Measurements from ENCODE around the gene OLFM3. TPM values are rescaled to one million over a fixed set of nuclear protein-coding genes. Genes with fewer than 3 reads are reported as not detected.

Gene OLFM3
- total and polyA plus RNA-seq, 8 donors = 0.16 to 0.20 TPM; not detected in 6

- Histone ChIP-seq H3K36me3 (no peaks in the 10 kb centered on the region), H3K4me3 (no peak overlapping the region), H3K4me1 (no peaks in the 10 kb centered on the region), H3K27ac (no peak overlapping the region), H3K27me3 (peaks cover 0 to 6% (median 2%) of the 10 kb centered on the region in 4 donors), H3K9me3 (no peaks in the 10 kb centered on the region)
- ATAC-seq (no peak), FAIRE-seq (no peak), DNase-seq (no peak)
- no peak for TF ChIP-seq CTCF (IDR thresholded peaks at IDR 0.05)
- 52 to 64% methylated on average over 1 of the region's 1 CpG for WGBS, 2 donors
- intact Hi-C loops (cut with DNase I) = no loop called here
These were observed 147.4 kb downstream of the OLFM3 start for GRCh38 chr1:101849356-101849755.

- no peak for DNase-seq
- no peak for FAIRE-seq
- peaks cover 0 to 9% (median 2%) of the 10 kb centered on the region in 4 donors for H3K27me3 ChIP-seq
- H3K4me1 ChIP-seq = no peaks in the 10 kb centered on the region
- H3K4me3 ChIP-seq = no peak overlapping the region
- WGBS, 2 donors = 25 to 28% methylated on average over 3 of the region's 3 CpGs
- H3K27ac ChIP-seq = no peak overlapping the region
- intact Hi-C loops (cut with DNase I) = no loop called here
- no peak for TF ChIP-seq CTCF (IDR thresholded peaks at IDR 0.05)
- H3K9me3 ChIP-seq = no peaks in the 10 kb centered on the region
- no peak for ATAC-seq
- no peaks in the 10 kb centered on the region for H3K36me3 ChIP-seq
These were observed 149.1 kb downstream of the OLFM3 start for GRCh38 chr1:101847626-101848025.

- H3K4me3 ChIP-seq = no peak overlapping the region
- no peaks in the 10 kb centered on the region for H3K9me3 ChIP-seq
- DNase-seq (peak in 2 of 6 donors; percentile 19 to 52), FAIRE-seq (no peak), ATAC-seq (peak in 2 of 4 donors; percentile 52 to 53)
- intact Hi-C loops (cut with DNase I) = no loop called here
- no peak for TF ChIP-seq CTCF (IDR thresholded peaks at IDR 0.05)
- H3K4me1 ChIP-seq = no peaks in the 10 kb centered on the region
- no peak overlapping the region for H3K27ac ChIP-seq
- no peaks in the 10 kb centered on the region for H3K36me3 ChIP-seq
- 11 to 12% methylated on average over 13 of the region's 13 CpGs for WGBS, 2 donors
- H3K27me3 ChIP-seq = peaks cover 0 to 9% (median 2%) of the 10 kb centered on the region in 4 donors
These were observed 149.9 kb downstream of the OLFM3 start for GRCh38 chr1:101846820-101847219.

DNA sequence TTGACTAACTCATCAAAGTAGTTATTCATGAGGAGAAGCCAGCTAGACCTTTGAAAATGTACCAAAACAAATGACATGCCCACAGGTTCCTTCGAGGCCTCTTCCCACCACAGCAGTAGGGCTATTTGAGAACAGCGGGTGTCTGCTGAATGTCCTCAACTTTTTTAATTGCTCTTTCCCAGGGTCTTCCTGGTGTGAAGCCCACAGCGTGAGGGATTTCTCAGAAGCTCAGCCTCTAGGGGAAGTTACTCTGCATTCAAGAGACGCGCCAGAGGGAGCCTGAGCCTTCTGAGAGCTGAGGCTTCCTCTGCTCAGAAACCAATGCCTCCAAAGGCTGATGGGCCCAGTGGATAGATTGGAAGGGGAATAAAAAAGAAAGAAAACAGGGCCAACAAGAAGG, 153.6 kb downstream of the OLFM3 start:
- Histone ChIP-seq H3K9me3 (no peaks in the 10 kb centered on the region), H3K36me3 (no peaks in the 10 kb centered on the region), H3K4me3 (no peak overlapping the region), H3K27me3 (peaks cover 0 to 9% (median 0%) of the 10 kb centered on the region in 4 donors), H3K27ac (no peak overlapping the region), H3K4me1 (no peaks in the 10 kb centered on the region)
- FAIRE-seq = no peak
- 44 to 46% methylated on average over 5 of the region's 5 CpGs for WGBS, 2 donors
- ATAC-seq = no peak
- intact Hi-C loops (cut with DNase I) = no loop called here
- no peak for TF ChIP-seq CTCF (IDR thresholded peaks at IDR 0.05)
- DNase-seq = no peak

DNA sequence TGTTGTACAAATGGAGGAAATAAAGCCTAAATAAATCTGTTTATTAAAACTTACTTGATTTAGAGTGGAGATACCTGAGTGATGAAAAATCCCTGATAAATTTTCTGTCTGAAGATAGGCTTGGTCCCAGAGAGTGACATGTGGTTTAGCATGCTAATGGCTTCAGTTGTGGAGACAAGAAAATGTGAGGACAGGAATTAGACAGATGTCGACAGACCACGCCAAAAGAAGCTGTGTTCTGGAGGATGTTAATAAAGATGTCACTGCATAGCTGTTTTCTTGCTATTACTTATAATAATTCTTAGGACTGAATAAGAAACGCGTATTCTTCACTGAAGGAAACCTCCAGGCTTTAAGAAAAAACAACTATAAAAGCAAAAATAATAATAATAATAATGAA, 154.9 kb downstream of the OLFM3 start:
- Histone ChIP-seq H3K4me1 (no peaks in the 10 kb centered on the region), H3K27ac (no peak overlapping the region), H3K4me3 (no peak overlapping the region), H3K36me3 (no peaks in the 10 kb centered on the region), H3K9me3 (no peaks in the 10 kb centered on the region), H3K27me3 (peaks cover 0 to 9% (median 0%) of the 10 kb centered on the region in 4 donors)
- no peak for TF ChIP-seq CTCF (IDR thresholded peaks at IDR 0.05)
- WGBS, 2 donors = 80 to 90% methylated on average over 4 of the region's 4 CpGs
- ATAC-seq = no peak
- no peak for FAIRE-seq
- no peak for DNase-seq
- intact Hi-C loops (cut with DNase I) = no loop called here

Data from pancreas (tissue), 10 donors.